Pons (tissue), 1 donor: ENCODE data around the gene BBC3.
A peak's percentile ranks its signal among the peaks of the same experiment; 100 is the strongest.

Source experiments
- DNase-seq: peaks from one replicate; pipeline ENCODE4 v3.0.0-alpha.2; 2016; ENCODE audit warnings: low spot score

Gene BBC3

GRCh38 chr19:47195434-47195833, 35.6 kb downstream of the BBC3 start:
- no peak for DNase-seq

- peak; percentile 43 for DNase-seq
These were observed 40.8 kb downstream of the BBC3 start for GRCh38 chr19:47190167-47190727.

- no peak for DNase-seq
These were observed 42.4 kb downstream of the BBC3 start for GRCh38 chr19:47188507-47189033.

GRCh38 chr19:47187797-47188196, 43.2 kb downstream of the BBC3 start:
- no peak for DNase-seq

- DNase-seq, result no peak
These were observed 43.7 kb downstream of the BBC3 start for GRCh38 chr19:47187335-47187655.

- DNase-seq, result no peak
These were observed 44.3 kb downstream of the BBC3 start for GRCh38 chr19:47186446-47187334.

- peak; percentile 48 for DNase-seq
These were observed 47.4 kb downstream of the BBC3 start for GRCh38 chr19:47183601-47184000.

- no peak for DNase-seq
These were observed 51.2 kb downstream of the BBC3 start for GRCh38 chr19:47179653-47180310.

- peak; percentile 17 for DNase-seq
These were observed 54.3 kb downstream of the BBC3 start for GRCh38 chr19:47176627-47177090.

- no peak for DNase-seq
These were observed 54.9 kb downstream of the BBC3 start for GRCh38 chr19:47176071-47176626.

- DNase-seq, result no peak
These were observed 58.1 kb downstream of the BBC3 start for GRCh38 chr19:47172666-47173455.
